NT2/D1 (cell line): Measurements from ENCODE around the gene CLIC6.

ENCODE experiments used
- SUZ12 ChIP-seq: IDR thresholded peaks from 2 replicates; pipeline ENCODE4 v1.6.1; 2011; ENCODE audit not compliant: insufficient read length, insufficient read depth; ENCODE audit errors: extremely low read depth
- YY1 ChIP-seq: IDR thresholded peaks from 2 replicates; pipeline ENCODE4 v1.6.1; 2011; ENCODE audit not compliant: insufficient read length, insufficient read depth
- ZNF274 ChIP-seq: IDR thresholded peaks from 2 replicates; pipeline ENCODE4 v1.6.1; 2011; ENCODE audit warnings: mild to moderate bottlenecking, low read depth, low read length

DNA sequence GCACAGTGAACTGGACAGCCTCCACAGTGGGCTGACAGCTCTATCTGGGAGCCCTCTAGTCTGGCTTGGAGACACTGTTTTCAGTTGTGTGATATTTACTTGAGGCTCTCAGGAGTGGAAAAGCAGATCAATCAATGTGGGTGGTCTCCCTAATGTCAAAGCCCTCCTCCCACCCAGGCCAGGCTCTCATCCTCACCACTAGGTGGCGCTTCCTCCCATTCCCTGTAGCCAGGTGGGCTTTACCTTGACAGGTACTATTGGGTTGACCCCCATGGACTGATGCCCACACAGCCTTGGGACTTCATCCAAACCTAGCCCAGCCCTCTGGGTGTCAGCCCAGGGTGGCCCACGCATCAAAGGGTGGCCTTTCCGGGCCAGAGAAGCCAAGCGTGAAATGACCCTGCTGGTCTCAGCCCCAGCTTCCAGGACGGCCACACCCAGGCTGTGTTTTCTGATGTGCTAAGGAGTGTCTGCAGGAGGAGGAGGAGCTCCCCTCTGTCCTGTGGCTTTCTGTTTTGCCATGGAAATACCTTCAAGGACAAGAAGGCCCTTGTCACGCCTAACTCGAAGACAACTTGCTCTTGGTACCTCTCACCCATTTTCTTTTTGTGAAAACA lies 54.0 kb downstream of the CLIC6 start:
- TF ChIP-seq ZNF274 = no peak
- no peak for TF ChIP-seq YY1
- TF ChIP-seq SUZ12 = no peak
